ENCODE results near the gene NPAS4.

The NPAS4 gene

GRCh38 chr11:66454828-66455227 lies 34.0 kb downstream of the NPAS4 start:
- Histone ChIP-seq H4K20me1 (ENCODE audit: insufficient read depth) (no peaks in the 10 kb centered on the region), H3K4me2 (no peak overlapping the region), H2AFZ (ENCODE audit: low read depth) (no peak overlapping the region), H3K4me3 (IDR thresholded peaks at IDR 0.05; ENCODE audit: insufficient read depth, low read depth, low read length) (no peak overlapping the region), H3K27ac (no peak overlapping the region), H3K9ac (no peak overlapping the region), H3K4me1 (ENCODE audit: low read depth, poor library complexity, severe bottlenecking) (peaks cover 11% of the 10 kb centered on the region), H3K36me3 (ENCODE audit: insufficient read depth) (no peaks in the 10 kb centered on the region), H3K27me3 (ENCODE audit: insufficient read depth, low read depth) (peaks cover 16% of the 10 kb centered on the region; the same call in 1 of the 2 replicates), H3K79me2 (ENCODE audit: insufficient read depth, low read depth) (no peaks in the 10 kb centered on the region)
- TF ChIP-seq CTCF (conservative IDR thresholded peaks at IDR 0.05; ENCODE audit: low read depth, low read length), result no peak

GRCh38 chr11:66457826-66458225 lies 37.0 kb downstream of the NPAS4 start:
- Histone ChIP-seq H2AFZ (ENCODE audit: low read depth) (no peak overlapping the region), H3K79me2 (ENCODE audit: insufficient read depth, low read depth) (no peaks in the 10 kb centered on the region), H3K4me3 (IDR thresholded peaks at IDR 0.05; ENCODE audit: insufficient read depth, low read depth, low read length) (no peak overlapping the region), H3K27me3 (ENCODE audit: insufficient read depth, low read depth) (peaks cover 10% of the 10 kb centered on the region; the same call in 1 of the 2 replicates), H3K36me3 (ENCODE audit: insufficient read depth) (no peaks in the 10 kb centered on the region), H3K9ac (no peak overlapping the region), H3K4me1 (ENCODE audit: low read depth, poor library complexity, severe bottlenecking) (peaks cover 11% of the 10 kb centered on the region), H3K4me2 (no peak overlapping the region), H3K27ac (no peak overlapping the region), H4K20me1 (ENCODE audit: insufficient read depth) (no peaks in the 10 kb centered on the region)
- no peak for TF ChIP-seq CTCF (conservative IDR thresholded peaks at IDR 0.05; ENCODE audit: low read depth, low read length)

- Histone ChIP-seq H3K4me1 (ENCODE audit: low read depth, poor library complexity, severe bottlenecking) (peaks cover 11% of the 10 kb centered on the region), H3K36me3 (ENCODE audit: insufficient read depth) (no peaks in the 10 kb centered on the region), H3K79me2 (ENCODE audit: insufficient read depth, low read depth) (no peaks in the 10 kb centered on the region), H3K4me2 (no peak overlapping the region), H3K4me3 (IDR thresholded peaks at IDR 0.05; ENCODE audit: insufficient read depth, low read depth, low read length) (no peak overlapping the region), H3K27ac (no peak overlapping the region), H2AFZ (ENCODE audit: low read depth) (no peak overlapping the region), H4K20me1 (ENCODE audit: insufficient read depth) (no peaks in the 10 kb centered on the region), H3K9ac (no peak overlapping the region), H3K27me3 (ENCODE audit: insufficient read depth, low read depth) (peaks cover 9% of the 10 kb centered on the region; the same call in 1 of the 2 replicates)
- TF ChIP-seq CTCF (conservative IDR thresholded peaks at IDR 0.05; ENCODE audit: low read depth, low read length), result no peak
Measured at GRCh38 chr11:66459138-66459778, 38.4 kb downstream of the NPAS4 start.

- H4K20me1 ChIP-seq (ENCODE audit: insufficient read depth), result no peaks in the 10 kb centered on the region
- no peak overlapping the region for H3K4me2 ChIP-seq
- H3K4me3 ChIP-seq (IDR thresholded peaks at IDR 0.05; ENCODE audit: insufficient read depth, low read depth, low read length), result no peak overlapping the region
- H3K36me3 ChIP-seq (ENCODE audit: insufficient read depth), result no peaks in the 10 kb centered on the region
- H3K27ac ChIP-seq, result no peak overlapping the region
- no peaks in the 10 kb centered on the region for H3K27me3 ChIP-seq (ENCODE audit: insufficient read depth, low read depth)
- no peak for TF ChIP-seq CTCF (conservative IDR thresholded peaks at IDR 0.05; ENCODE audit: low read depth, low read length)
- H2AFZ ChIP-seq (ENCODE audit: low read depth), result no peak overlapping the region
- H3K4me1 ChIP-seq (ENCODE audit: low read depth, poor library complexity, severe bottlenecking), result peaks cover 11% of the 10 kb centered on the region
- H3K9ac ChIP-seq, result no peak overlapping the region
- no peaks in the 10 kb centered on the region for H3K79me2 ChIP-seq (ENCODE audit: insufficient read depth, low read depth)
Measured at GRCh38 chr11:66462010-66462409, 41.2 kb downstream of the NPAS4 start.
